H1 (cell line): ENCODE data around the gene SNED1. TPM values are rescaled to one million over a fixed set of nuclear protein-coding genes. Genes with fewer than 3 reads are reported as not detected.

ENCODE experiments used
- CTCF ChIA-PET: fragments of 300-600 bp; sonication (Branson Sonifier 250); formaldehyde crosslinking; loops from one replicate; lab custom pipeline; 2021; ENCODE audit not compliant: partially characterized antibody; lab: Charles Lee
- POLR2A ChIA-PET: fragments of 300-600 bp; sonication (Branson Sonifier 250); formaldehyde crosslinking; loops from one replicate; lab custom pipeline; 2021; ENCODE audit warnings: inconsistent platforms; ENCODE audit not compliant: partially characterized antibody; lab: Charles Lee
- DNase-seq, 2 experiments: peaks; one replicate each; pipeline versions ENCODE4 v3.0.0 to v3.0.0-alpha.2; 2010 to 2022; ENCODE audit warnings: low spot score in 2 of 2, low read depth in 1 of 2, mixed read lengths in 1 of 2
- FAIRE-seq: peaks from 2 replicates; lab custom pipeline; 2011; peaks lifted over from hg19 to GRCh38; lab: Jason Lieb, UNC
- H2AFZ ChIP-seq: 2 replicates; pipeline ENCODE4 v1.8.1; 2012; ENCODE audit warnings: low read length, inconsistent platforms
- H2AK5ac ChIP-seq: 2 replicates; pipeline ENCODE4 v1.6.1; 2013; ENCODE audit warnings: low read depth, low read length
- H2BK120ac ChIP-seq: replicated peaks from 2 replicates; pipeline ENCODE3; 2013; ENCODE audit warnings: low read depth, low read length, inconsistent platforms
- H2BK12ac ChIP-seq: 2 replicates; pipeline ENCODE4 v1.6.1; 2013; ENCODE audit warnings: low read depth, low read length
- H2BK15ac ChIP-seq: 2 replicates; pipeline ENCODE4 v1.6.1; 2013; ENCODE audit warnings: low read length
- H2BK20ac ChIP-seq: 2 replicates; pipeline ENCODE4 v1.6.1; 2013; ENCODE audit warnings: low read length
- H2BK5ac ChIP-seq: 2 replicates; pipeline ENCODE4 v1.6.1; 2013; ENCODE audit warnings: low read depth, low read length
- H3K14ac ChIP-seq: 2 replicates; pipeline ENCODE4 v1.6.1; 2013; ENCODE audit warnings: inconsistent platforms; ENCODE audit not compliant: insufficient read length
- H3K18ac ChIP-seq: 2 replicates; pipeline ENCODE4 v1.6.1; 2013; ENCODE audit warnings: low read length; ENCODE audit errors: extremely low read depth
- H3K23ac ChIP-seq: 2 replicates; pipeline ENCODE4 v1.6.1; 2013; ENCODE audit warnings: inconsistent platforms; ENCODE audit not compliant: insufficient read length
- H3K23me2 ChIP-seq: 2 replicates; pipeline ENCODE4 v1.6.1; 2013; ENCODE audit warnings: low read depth, low read length
- H3K27ac ChIP-seq: 2 replicates; pipeline ENCODE4 v1.6.1; 2011; ENCODE audit warnings: low read depth, low read length, inconsistent platforms
- H3K27me3 ChIP-seq, 4 experiments: replicated peaks in 1 of 4; 1 replicate in 1 of 4; 2 replicates in 3 of 4; pipeline versions ENCODE4 v1.6.1 to v1.8.1; 2011 to 2013; ENCODE audit warnings: low read length in 3 of 4, mild to moderate bottlenecking in 3 of 4, inconsistent platforms in 2 of 4, mixed read lengths in 2 of 4, moderate library complexity in 1 of 4; ENCODE audit not compliant: control insufficient read depth in 3 of 4, insufficient read depth in 3 of 4; ENCODE audit errors: extremely low read depth in 1 of 4
- H3K36me3 ChIP-seq, 4 experiments: 2 replicates each; pipeline versions ENCODE4 v1.6.1 to v1.8.1; 2011 to 2013; ENCODE audit warnings: mild to moderate bottlenecking in 4 of 4, low read length in 3 of 4, moderate library complexity in 2 of 4, control low read depth in 1 of 4, inconsistent platforms in 1 of 4; ENCODE audit not compliant: insufficient read depth in 4 of 4, control insufficient read depth in 2 of 4
- H3K4ac ChIP-seq: replicated peaks from 2 replicates; pipeline ENCODE3; 2013; ENCODE audit warnings: low read length, low read depth, mixed read lengths, inconsistent platforms; ENCODE audit not compliant: insufficient read length
- H3K4me1 ChIP-seq, 4 experiments: replicated peaks in 1 of 4; 1 replicate in 1 of 4; 2 replicates in 3 of 4; pipeline versions ENCODE4 v1.6.1 to v1.8.1; 2011 to 2013; ENCODE audit warnings: low read length in 3 of 4, inconsistent platforms in 2 of 4, mixed read lengths in 1 of 4; ENCODE audit not compliant: insufficient read depth in 4 of 4, control insufficient read depth in 3 of 4
- H3K4me2 ChIP-seq, 2 experiments: 2 replicates each; pipeline versions ENCODE4 v1.6.1 to v1.8.1; 2011 to 2013; ENCODE audit warnings: low read depth in 2 of 2, low read length in 2 of 2, control low read depth in 1 of 2, inconsistent platforms in 1 of 2, mild to moderate bottlenecking in 1 of 2; ENCODE audit not compliant: insufficient read depth in 1 of 2
- H3K4me3 ChIP-seq, 4 experiments: fragments of 200-600, 300-600 bp in 1 of 4; sonication (generic), shearing (Covaris generic), sonication (Bioruptor Twin) in 1 of 4; 2 replicates each; pipeline versions ENCODE4 v1.5.1 to v1.8.1; 2011 to 2016; ENCODE audit warnings: low read length in 4 of 4, low read depth in 3 of 4, control low read depth in 2 of 4, inconsistent platforms in 2 of 4, mild to moderate bottlenecking in 2 of 4, mixed read lengths in 1 of 4, moderate library complexity in 1 of 4; ENCODE audit not compliant: insufficient read depth in 2 of 4; ENCODE audit errors: extremely low read depth in 1 of 4
- H3K56ac ChIP-seq: replicated peaks from 2 replicates; pipeline ENCODE3; 2013; ENCODE audit warnings: low read depth, mild to moderate bottlenecking, mixed read lengths, low read length, inconsistent platforms; ENCODE audit not compliant: insufficient read length
- H3K79me1 ChIP-seq: 2 replicates; pipeline ENCODE4 v1.6.1; 2013; ENCODE audit warnings: low read depth, low read length, control low read depth
- H3K79me2 ChIP-seq, 2 experiments: 2 replicates each; pipeline versions ENCODE4 v1.6.1 to v1.8.1; 2012 to 2013; ENCODE audit warnings: low read length in 2 of 2, mild to moderate bottlenecking in 2 of 2, inconsistent platforms in 1 of 2; ENCODE audit not compliant: insufficient read depth in 2 of 2, control insufficient read depth in 1 of 2
- H3K9ac ChIP-seq, 4 experiments: replicated peaks in 1 of 4; 1 replicate in 1 of 4; 2 replicates in 3 of 4; pipeline versions ENCODE4 v1.6.1 to v1.8.1; 2011 to 2013; ENCODE audit warnings: low read depth in 3 of 4, low read length in 3 of 4, control low read depth in 2 of 4, mild to moderate bottlenecking in 2 of 4, moderate library complexity in 2 of 4, inconsistent platforms in 1 of 4; ENCODE audit errors: extremely low read depth in 1 of 4
- H3K9me3 ChIP-seq, 2 experiments: 2 replicates each; pipeline versions ENCODE4 v1.6.1 to v1.8.1; 2012 to 2013; ENCODE audit warnings: mild to moderate bottlenecking in 2 of 2, moderate library complexity in 2 of 2, control low read depth in 1 of 2, inconsistent platforms in 1 of 2, low read depth in 1 of 2, low read length in 1 of 2, mixed read lengths in 1 of 2; ENCODE audit not compliant: insufficient read depth in 2 of 2
- H4K20me1 ChIP-seq, 2 experiments: replicated peaks in 1 of 2; 2 replicates each; pipeline versions ENCODE3 to v1.8.1; 2011 to 2013; ENCODE audit warnings: inconsistent platforms in 2 of 2, low read length in 2 of 2, mild to moderate bottlenecking in 1 of 2; ENCODE audit not compliant: insufficient read depth in 2 of 2, control insufficient read depth in 1 of 2
- H4K5ac ChIP-seq: 2 replicates; pipeline ENCODE4 v1.6.1; 2013; ENCODE audit warnings: low read length, low read depth, mixed read lengths, inconsistent platforms; ENCODE audit not compliant: insufficient read length
- H4K8ac ChIP-seq: 2 replicates; pipeline ENCODE4 v1.8.0; 2013; ENCODE audit warnings: mild to moderate bottlenecking, moderate library complexity, low read length, inconsistent platforms; ENCODE audit not compliant: insufficient read depth; ENCODE audit errors: extremely low read depth
- H4K91ac ChIP-seq: replicated peaks from 2 replicates; pipeline ENCODE3; 2013; ENCODE audit warnings: low read length, mixed read lengths, inconsistent platforms; ENCODE audit not compliant: insufficient read length
- CREB1 ChIP-seq: IDR thresholded peaks from 2 replicates; pipeline ENCODE4 v1.6.1; 2012; ENCODE audit warnings: inconsistent platforms
- GTF2F1 ChIP-seq: IDR thresholded peaks from 2 replicates; pipeline ENCODE4 v1.6.1; 2012; ENCODE audit warnings: low read depth, low read length, improper control_type of control experiment, borderline replicate concordance
- SUZ12 ChIP-seq: fragments of 200-600 bp; sonication (generic); IDR thresholded peaks from 2 replicates; pipeline ENCODE4 v1.6.1; 2012; ENCODE audit warnings: mild to moderate bottlenecking, inconsistent platforms, low read length, moderate library complexity, mixed read lengths
- WGBS, 2 experiments: shearing (Covaris generic) in 1 of 2; methylation state at CpG; one replicate each; pipeline versions ENCODE4 v1.1.6 to v1.1.7; 2013 to 2015; ENCODE audit warnings: low lambda C conversion rate in 2 of 2, mixed read lengths in 2 of 2, inconsistent platforms in 1 of 2, low coverage in 1 of 2, missing lambda C conversion rate in 1 of 2; ENCODE audit not compliant: insufficient replicate concordance in 2 of 2, insufficient coverage in 1 of 2, insufficient read length in 1 of 2; ENCODE audit errors: extremely low coverage in 1 of 2, missing lambda C conversion rate in 1 of 2; 5-methylcytosine and 5-hydroxymethylcytosine counted together
- polyA plus RNA-seq, 7 experiments: library from polyadenylated mRNA; depleted of rRNA in 3 of 7; stranded (reverse) in 5 of 7; unstranded in 2 of 7; fragments of >200 nt in 5 of 7; fragments of 200-250 nt in 2 of 7; gene quantifications; 1 replicate in 5 of 7; 2 replicates in 1 of 7; 4 replicates in 1 of 7; pipeline versions ENCODE4 v1.2.1 to v1.2.3, GENCODE V29; 2011 to 2013; ENCODE audit warnings: missing spikeins in 2 of 7, mixed read lengths in 2 of 7
- total RNA-seq: library from RNA; stranded (reverse); fragmentation: NEBNext Ultra II Directional; extraction: Animal tissue kit (Norgen Biotek cat#: 25700); gene quantifications from 2 replicates; pipeline ENCODE4 v1.2.1, GENCODE V29; 2021

SNED1 gene
- total and polyA plus RNA-seq, 2 of the 8 experiments (the other 6 are each of a cell fraction or from before 2014, with no cell fraction given) = 1.9 TPM

DNA sequence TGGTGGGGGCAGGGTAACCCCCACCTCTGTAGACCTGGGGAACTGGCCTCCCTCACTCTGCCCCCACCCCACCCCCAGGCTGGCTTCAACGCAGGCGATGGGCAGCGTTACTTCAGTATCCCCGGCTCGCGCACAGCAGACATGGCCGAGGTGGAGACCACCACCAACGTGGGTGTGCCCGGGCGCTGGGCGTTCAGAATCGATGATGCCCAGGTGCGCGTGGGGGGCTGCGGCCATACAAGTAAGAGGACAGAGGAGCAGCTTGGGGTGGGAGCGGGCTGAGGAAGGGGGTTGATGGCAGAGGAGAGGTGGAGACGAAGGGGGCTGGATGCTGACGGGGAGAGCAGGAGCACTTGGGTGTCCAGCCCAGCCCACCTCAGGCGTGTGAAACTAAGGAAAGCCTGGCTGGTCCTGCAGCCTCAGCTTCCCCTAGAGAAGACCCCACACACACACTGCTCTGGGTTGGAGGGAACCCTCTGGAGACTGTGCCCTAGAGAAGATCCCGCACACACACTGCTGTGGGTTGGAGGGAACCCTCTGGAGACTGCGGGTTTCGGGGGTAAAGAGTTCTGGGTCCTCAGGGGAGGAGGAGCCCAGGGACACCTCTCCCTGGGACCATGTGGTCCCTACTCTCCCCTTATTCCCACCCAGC is 36.2 kb downstream of the SNED1 start:
- DNase-seq = no peak
- no peak for TF ChIP-seq GTF2F1
- TF ChIP-seq SUZ12 = no peak
- no peak for TF ChIP-seq CREB1

More for the DNA sequence above, 36.2 kb downstream of the SNED1 start:
- Histone ChIP-seq H2BK5ac (no peak overlapping the region), H2BK120ac (no peak overlapping the region), H3K9ac (no peak overlapping the region), H3K27me3 (peaks cover 0 to 33% (median 19%) of the 10 kb centered on the region in 4 experiments; a peak in 4 of 7 replicates), H3K79me1 (no peaks in the 10 kb centered on the region), H3K56ac (no peak overlapping the region), H2AK5ac (0 out of 2 replicates have a peak overlapping the region, but pooled peaks have one; percentile 24), H3K4me3 (no peak overlapping the region), H3K4ac (no peak overlapping the region), H3K36me3 (no peaks in the 10 kb centered on the region), H3K14ac (no peak overlapping the region), H4K8ac (no peak overlapping the region; the same call in 1 of the 2 replicates), H4K20me1 (no peaks in the 10 kb centered on the region), H3K4me2 (peak overlapping the region in 1 of 2 experiments; percentile 58; a peak in 1 of 4 replicates), H4K91ac (no peak overlapping the region), H2AFZ (no peak overlapping the region), H2BK15ac (no peak overlapping the region), H2BK12ac (no peak overlapping the region), H3K9me3 (no peaks in the 10 kb centered on the region), H3K23ac (no peak overlapping the region), H3K23me2 (peaks cover 9% of the 10 kb centered on the region; the same call in 1 of the 2 replicates), H4K5ac (no peak overlapping the region), H2BK20ac (no peak overlapping the region), H3K4me1 (peaks cover 0 to 16% (median 8%) of the 10 kb centered on the region in 4 experiments; a peak in 6 of 7 replicates), H3K79me2 (no peaks in the 10 kb centered on the region), H3K18ac (peak overlapping the region; percentile 83; the same call in 1 of the 2 replicates), H3K27ac (no peak overlapping the region)
- WGBS, 2 experiments = 90% methylated on average over 12 of the region's 22 CpGs; no CpG with 5 or more reads in 1 of the 2 experiments
- POLR2A ChIA-PET = interaction anchor here (0.6 to 1.3 kb wide), 2 partner anchors 25 to 327 kb away, joined by 3 to 4 read pairs; no protein-coding TSS in a partner anchor
- CTCF ChIA-PET = interaction anchor here (1.3 kb wide), 1 partner anchor 29 kb away, joined by 3 read pairs; no protein-coding TSS in a partner anchor
- FAIRE-seq = no peak
